Measurements from ENCODE around the gene MANSC4. TPM values are rescaled to one million over a fixed set of nuclear protein-coding genes. Genes with fewer than 3 reads are reported as not detected.
A peak's percentile ranks its signal among the peaks of the same experiment; 100 is the strongest.

MANSC4 gene
- total and polyA plus RNA-seq, 9 of the 15 experiments (the other 6 are each of a cell fraction or from before 2014, with no cell fraction given), result not detected

GRCh38 chr12:27828196-27828595, 48.2 kb upstream of the MANSC4 start:
- no peak for TF ChIP-seq ARNT (IDR thresholded peaks at IDR 0.05)
- 0 out of 2 replicates have a peak, but pooled peaks have one; percentile 8 for TF ChIP-seq ATF3 (IDR thresholded peaks at IDR 0.05)
- no peak for TF ChIP-seq ATF3 (CRISPR knock-in tag; conservative IDR thresholded peaks at IDR 0.05)
- peak; percentile 60; the same call in 1 of the 2 replicates for TF ChIP-seq FOSL1 (tag; conservative IDR thresholded peaks at IDR 0.05)
- intact Hi-C loops (cut with micrococcal nuclease), result no loop called here
- ATAC-seq (no peak), FAIRE-seq (no peak), DNase-seq (ENCODE audit: extremely low read depth in 1 of 4, low spot score in 3 of 4) (no peak)
- no peak overlapping the region for H3K4me2 ChIP-seq (ENCODE audit: insufficient read depth, low read length)
- no peaks in the 10 kb centered on the region for H3K36me3 ChIP-seq (ENCODE audit: control insufficient read depth, insufficient read depth, low read length)
- no peaks in the 10 kb centered on the region for H3K79me2 ChIP-seq (ENCODE audit: control insufficient read depth, insufficient read depth, low read length)
- no peaks in the 10 kb centered on the region for H3K27me3 ChIP-seq (ENCODE audit: control insufficient read depth in 2 of 2, insufficient read depth in 2 of 2, low read length in 2 of 2)
- H4K20me1 ChIP-seq (replicated peaks; ENCODE audit: control insufficient read depth, insufficient read depth, low read length), result no peaks in the 10 kb centered on the region
- no peak overlapping the region for H3K4me3 ChIP-seq
- no peaks in the 10 kb centered on the region for H3K9me1 ChIP-seq (ENCODE audit: control insufficient read depth, insufficient read depth, low read length)
- H3K4me1 ChIP-seq (replicated peaks in 1 of 2; ENCODE audit: control insufficient read depth in 2 of 2, insufficient read depth in 2 of 2, low read length in 2 of 2), result peaks cover 0 to 6% of the 10 kb centered on the region in 2 experiments; a peak in 1 of 5 replicates
- in situ Hi-C loops (cut with MboI), result no loop called here
- no peak overlapping the region for H3K27ac ChIP-seq (ENCODE audit: extremely low read depth, low read depth, low read length)
- H2AFZ ChIP-seq (ENCODE audit: low read depth, low read length), result no peak overlapping the region
- no peaks in the 10 kb centered on the region for H3K9me3 ChIP-seq (replicated peaks; ENCODE audit: control insufficient read depth, insufficient read depth, low read depth, low read length)
- CTCF ChIA-PET (ENCODE audit: low intra/inter-chr PET ratio), result no interaction called here
- POLR2A ChIA-PET, result interaction anchor here (2.9 kb wide), 1 partner anchor 12 kb away, joined by 8 read pairs; no protein-coding TSS in a partner anchor
- no TSS peak for BruUV-seq (replicated peaks)
- 76% methylated on average over 3 of the region's 3 CpGs for WGBS (ENCODE audit: insufficient coverage, low coverage, missing lambda C conversion rate)
- H3K9ac ChIP-seq (ENCODE audit: insufficient read depth in 1 of 2, low read depth in 2 of 2, low read length in 2 of 2), result no peak overlapping the region

- DNase-seq (ENCODE audit: extremely low read depth in 1 of 4, low spot score in 3 of 4) (no peak), ATAC-seq (no peak), FAIRE-seq (no peak)
- intact Hi-C loops (cut with micrococcal nuclease), result no loop called here
- Histone ChIP-seq H3K9me1 (ENCODE audit: control insufficient read depth, insufficient read depth, low read length) (no peaks in the 10 kb centered on the region), H3K36me3 (ENCODE audit: control insufficient read depth, insufficient read depth, low read length) (no peaks in the 10 kb centered on the region), H3K79me2 (ENCODE audit: control insufficient read depth, insufficient read depth, low read length) (no peaks in the 10 kb centered on the region), H3K9me3 (replicated peaks; ENCODE audit: control insufficient read depth, insufficient read depth, low read depth, low read length) (no peaks in the 10 kb centered on the region), H2AFZ (ENCODE audit: low read depth, low read length) (no peak overlapping the region), H3K27ac (ENCODE audit: extremely low read depth, low read depth, low read length) (no peak overlapping the region), H3K9ac (ENCODE audit: insufficient read depth in 1 of 2, low read depth in 2 of 2, low read length in 2 of 2) (no peak overlapping the region), H3K4me1 (replicated peaks in 1 of 2; ENCODE audit: control insufficient read depth in 2 of 2, insufficient read depth in 2 of 2, low read length in 2 of 2) (peaks cover 0 to 14% of the 10 kb centered on the region in 2 experiments; a peak in 3 of 5 replicates), H3K27me3 (ENCODE audit: control insufficient read depth in 2 of 2, insufficient read depth in 2 of 2, low read length in 2 of 2) (no peaks in the 10 kb centered on the region), H3K4me2 (ENCODE audit: insufficient read depth, low read length) (no peak overlapping the region), H3K4me3 (no peak overlapping the region), H4K20me1 (replicated peaks; ENCODE audit: control insufficient read depth, insufficient read depth, low read length) (no peaks in the 10 kb centered on the region)
- 11% methylated on average over 1 of the region's 1 CpG for WGBS (ENCODE audit: insufficient coverage, low coverage, missing lambda C conversion rate)
- BruUV-seq (replicated peaks), result no TSS peak
- POLR2A ChIA-PET, result interaction anchor here (0.6 kb wide), 1 partner anchor 862 kb away, joined by 3 read pairs; no protein-coding TSS in a partner anchor
- in situ Hi-C loops (cut with MboI), result no loop called here
- no peak for TF ChIP-seq RBM22 (IDR thresholded peaks at IDR 0.05; ENCODE audit: low read depth, low read length, poor library complexity, severe bottlenecking)
- no peak for TF ChIP-seq TSC22D4 (tag; IDR thresholded peaks at IDR 0.05)
- TF ChIP-seq ATF3 (IDR thresholded peaks at IDR 0.05), result peak; percentile 29; the same call in 1 of the 2 replicates
- no peak for TF ChIP-seq ATF3 (CRISPR knock-in tag; conservative IDR thresholded peaks at IDR 0.05)
- TF ChIP-seq FOSL1 (tag; conservative IDR thresholded peaks at IDR 0.05), result peak; percentile 73
- no peak for TF ChIP-seq YY1 (IDR thresholded peaks at IDR 0.05; ENCODE audit: borderline replicate concordance in 1 of 3, control insufficient read depth in 1 of 3, extremely low read depth in 1 of 3, insufficient read depth in 3 of 3, insufficient read length in 1 of 3, insufficient replicate concordance in 2 of 3, low read depth in 1 of 3, low read length in 2 of 3)
- CTCF ChIA-PET (ENCODE audit: low intra/inter-chr PET ratio), result no interaction called here
Observed at GRCh38 chr12:27826076-27826475, 46.0 kb upstream of the MANSC4 start.

Data from K562 (cell line).